OCI-LY7 (cell line): ENCODE measurements around the gene DMRTA1.

ENCODE experiments used
- CTCF ChIP-seq: fragments of 200-600 bp; sonication (generic); conservative IDR thresholded peaks from 2 replicates; pipeline ENCODE4 v1.5.1; 2014; ENCODE audit warnings: mild to moderate bottlenecking, antibody characterized with exemption, low read length, moderate library complexity, mixed read lengths
- EZH2phosphoT487 ChIP-seq: fragments of 200-600 bp; sonication (generic); IDR thresholded peaks from 2 replicates; pipeline ENCODE4 v1.6.1; 2018; ENCODE audit warnings: low read depth, borderline replicate concordance, mild to moderate bottlenecking, mixed run types, antibody characterized with exemption, low read length, moderate library complexity, mixed read lengths

DNA sequence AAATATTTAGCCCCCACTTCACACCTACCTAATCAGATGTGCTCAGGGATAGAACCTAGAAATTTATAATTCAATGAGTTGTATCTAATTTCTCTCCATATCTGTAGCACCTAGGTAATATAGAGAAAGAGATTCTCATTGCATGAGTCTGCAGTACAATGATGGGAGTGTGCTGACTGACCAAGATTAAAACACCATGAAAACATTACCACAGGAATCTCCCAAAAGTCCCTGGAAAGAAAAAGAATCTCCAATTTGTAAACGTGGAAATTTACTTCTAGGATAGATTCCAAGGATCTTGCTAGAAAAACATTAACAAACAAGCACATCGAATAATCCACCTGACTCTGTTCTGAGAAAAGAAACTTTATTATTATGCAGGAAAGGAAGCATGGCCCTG lies 45.0 kb upstream of the DMRTA1 start:
- TF ChIP-seq EZH2phosphoT487: no peak
- TF ChIP-seq CTCF: no peak
